ENCODE results near the gene BICC1.

Gene BICC1

GRCh38 chr10:58755340-58755610 lies 242.6 kb downstream of the BICC1 start:
- DNase-seq: no peak

- DNase-seq: peak; percentile 3
These were observed 243.0 kb downstream of the BICC1 start for GRCh38 chr10:58755677-58756076.

GRCh38 chr10:58756130-58756719 lies 243.6 kb downstream of the BICC1 start:
- DNase-seq: no peak

- no peak for DNase-seq
These were observed 244.8 kb downstream of the BICC1 start for GRCh38 chr10:58757352-58758065.

DNA sequence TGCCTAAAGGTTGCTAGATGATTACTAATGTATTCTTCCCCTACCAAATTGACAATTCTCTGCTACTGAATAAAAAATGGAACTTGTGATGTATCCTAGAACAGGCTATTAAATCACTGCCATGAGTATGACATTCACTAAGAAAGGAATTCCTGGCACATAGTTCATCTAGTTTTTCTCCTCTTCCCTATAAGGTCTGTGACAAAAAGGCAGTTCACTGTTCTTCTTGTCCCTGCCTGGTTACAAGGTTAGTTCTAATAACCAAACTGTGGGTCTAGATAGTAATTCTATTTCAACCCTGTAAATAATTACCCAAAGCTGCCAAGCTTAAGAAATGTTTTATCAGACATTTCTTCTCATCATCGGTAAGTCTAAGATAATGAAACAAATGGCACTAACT lies 245.6 kb downstream of the BICC1 start:
- no peak for DNase-seq

- no peak for DNase-seq
These were observed 251.5 kb downstream of the BICC1 start for GRCh38 chr10:58764087-58764747.

GRCh38 chr10:58765910-58766309 lies 253.2 kb downstream of the BICC1 start:
- DNase-seq: no peak

- DNase-seq: no peak
These were observed 255.0 kb downstream of the BICC1 start for GRCh38 chr10:58767652-58768051.

GRCh38 chr10:58771863-58772262 lies 259.2 kb downstream of the BICC1 start:
- no peak for DNase-seq

- no peak for DNase-seq
These were observed 260.1 kb downstream of the BICC1 start for GRCh38 chr10:58772758-58773157.

GRCh38 chr10:58773341-58773740 lies 260.7 kb downstream of the BICC1 start:
- no peak for DNase-seq

DNA sequence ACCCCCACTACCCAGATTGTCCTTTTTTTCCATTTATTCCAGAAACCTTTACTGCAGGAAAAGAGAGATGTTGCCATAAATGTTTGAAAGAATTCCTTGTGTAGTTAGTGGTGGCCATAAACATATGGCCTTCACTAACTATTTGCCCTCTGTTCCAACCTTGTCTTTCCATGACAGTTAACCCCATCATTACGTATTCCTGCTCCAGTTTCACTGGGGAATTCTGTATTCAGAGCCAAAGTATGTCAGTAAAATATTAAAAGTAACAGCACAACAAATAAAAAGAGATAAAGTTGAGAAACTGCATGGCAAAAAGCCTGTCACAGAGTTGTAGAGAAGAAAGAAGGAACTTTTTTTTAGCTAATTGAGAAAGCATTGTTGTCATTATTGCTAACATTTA lies 261.3 kb downstream of the BICC1 start:
- DNase-seq: no peak

DNA sequence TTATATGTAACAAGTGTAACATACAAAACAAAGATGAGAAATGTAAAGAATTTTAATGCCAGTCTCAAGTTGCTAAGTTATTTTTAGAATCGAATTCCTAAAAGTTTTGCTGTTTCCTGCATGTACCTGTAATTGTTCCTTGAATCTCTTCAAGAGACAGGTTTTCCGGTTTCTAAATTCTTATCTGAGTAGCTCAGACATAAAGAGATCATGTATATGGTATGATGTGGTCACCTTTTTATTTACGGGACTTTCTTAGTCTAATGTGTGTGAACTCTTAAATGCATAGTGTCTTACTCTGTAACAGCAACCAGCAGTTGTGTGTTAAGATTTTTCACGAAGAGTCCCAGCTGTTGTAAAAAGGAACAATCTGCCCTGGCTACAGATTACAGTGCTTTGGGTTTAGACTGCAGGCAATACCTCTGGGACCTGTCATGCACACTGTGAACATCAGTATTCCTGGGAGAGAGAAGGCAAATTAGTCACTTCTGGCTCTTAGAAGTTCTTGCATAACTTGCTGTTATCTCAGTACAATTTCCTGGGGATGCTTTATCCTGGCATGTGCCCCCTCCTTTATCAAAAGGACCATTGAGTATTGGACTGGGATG lies 263.4 kb downstream of the BICC1 start:
- DNase-seq: no peak

GRCh38 chr10:58776568-58777318 lies 264.1 kb downstream of the BICC1 start:
- no peak for DNase-seq

GRCh38 chr10:58778966-58779365 lies 266.3 kb downstream of the BICC1 start:
- DNase-seq: no peak

DNA sequence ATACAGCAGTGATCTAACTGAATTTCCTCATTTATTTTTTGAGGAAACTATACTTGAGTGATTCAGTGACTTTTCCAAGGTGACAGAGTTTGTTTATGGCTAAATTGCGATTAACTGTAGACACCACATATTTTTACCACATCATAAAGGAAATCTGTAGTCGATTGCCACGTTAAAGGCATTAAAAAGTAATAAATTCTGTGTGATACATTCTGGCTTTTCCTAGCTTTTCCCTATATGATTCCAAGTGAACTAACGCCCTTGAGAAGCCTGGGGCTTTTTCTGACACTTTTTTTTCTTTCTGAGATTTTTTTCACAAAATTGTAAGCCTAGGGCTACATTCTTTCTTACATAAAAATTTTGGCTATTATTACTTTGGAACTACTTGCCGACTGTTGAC lies 266.9 kb downstream of the BICC1 start:
- DNase-seq: no peak

DNA sequence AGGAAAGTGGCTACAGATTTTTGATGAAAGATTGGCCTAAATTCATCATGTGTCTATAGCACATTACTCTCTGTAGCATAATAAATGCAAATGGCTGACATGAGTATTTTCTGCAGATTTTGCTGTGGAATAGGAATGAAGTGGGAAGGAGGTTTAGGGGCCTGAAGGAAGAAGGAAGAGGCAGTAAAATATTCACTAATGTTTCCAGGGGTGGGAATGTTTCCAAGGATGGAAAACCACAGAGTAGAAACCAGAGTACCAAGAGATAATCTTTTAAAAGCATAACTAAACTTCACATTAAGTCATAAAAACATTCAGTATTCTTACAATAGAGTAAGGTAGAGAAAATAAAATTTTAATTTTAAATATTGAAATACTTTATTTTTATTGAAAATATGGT lies 267.8 kb downstream of the BICC1 start:
- DNase-seq: no peak

GRCh38 chr10:58781873-58782488 lies 269.3 kb downstream of the BICC1 start:
- peak; percentile 49 for DNase-seq

- DNase-seq: no peak
These were observed 270.5 kb downstream of the BICC1 start for GRCh38 chr10:58782876-58783851.

GRCh38 chr10:58784361-58784760 lies 271.7 kb downstream of the BICC1 start:
- no peak for DNase-seq

- no peak for DNase-seq
These were observed 272.7 kb downstream of the BICC1 start for GRCh38 chr10:58785354-58785753.

GRCh38 chr10:58791137-58791536 lies 278.5 kb downstream of the BICC1 start:
- no peak for DNase-seq
